Lung (tissue), 12 donors: ENCODE results near the gene ULK3. TPM values are rescaled to one million over a fixed set of nuclear protein-coding genes. Genes with fewer than 3 reads are reported as not detected.

ENCODE experiments used
- ATAC-seq: fragments of 200-7000 bp; cut with Tn5 transposase; one replicate; pipeline ENCODE4 v1.9.1; 2020; ENCODE audit warnings: moderate number of reproducible peaks; ENCODE audit not compliant: insufficient read depth, low FRiP score
- DNase-seq, 3 donors: peaks; one replicate each; pipeline ENCODE4 v3.0.0-alpha.2; 2013 to 2017
- H3K27ac ChIP-seq, 2 donors: one replicate each; pipeline ENCODE4 v1.5.1; 2013; ENCODE audit warnings: mild to moderate bottlenecking in 2 of 2, moderate library complexity in 2 of 2, control low read depth in 1 of 2, inconsistent platforms in 1 of 2, low read depth in 1 of 2, low read length in 1 of 2
- H3K27me3 ChIP-seq, 3 donors: one replicate each; pipeline ENCODE4 v1.5.1; 2013; ENCODE audit warnings: low read length in 2 of 3; ENCODE audit not compliant: control insufficient read depth in 3 of 3, insufficient read depth in 3 of 3
- H3K36me3 ChIP-seq, 4 donors: one replicate each; pipeline ENCODE4 v1.5.1; 2013; ENCODE audit warnings: low read length in 4 of 4, mild to moderate bottlenecking in 1 of 4, moderate library complexity in 1 of 4; ENCODE audit not compliant: control insufficient read depth in 4 of 4, insufficient read depth in 4 of 4
- H3K4me1 ChIP-seq, 5 donors: one replicate each; pipeline ENCODE4 v1.5.1; 2013; ENCODE audit warnings: low read length in 5 of 5, mild to moderate bottlenecking in 2 of 5, moderate library complexity in 1 of 5; ENCODE audit not compliant: control insufficient read depth in 5 of 5, insufficient read depth in 5 of 5
- H3K4me3 ChIP-seq: one replicate; pipeline ENCODE4 v1.5.1; 2013; ENCODE audit warnings: mild to moderate bottlenecking, control low read depth, moderate library complexity
- H3K9ac ChIP-seq, 2 donors: one replicate each; pipeline ENCODE4 v1.5.1; 2013; ENCODE audit warnings: low read length in 2 of 2, control low read depth in 1 of 2; ENCODE audit not compliant: insufficient read depth in 1 of 2
- H3K9me3 ChIP-seq, 4 donors: one replicate each; pipeline ENCODE4 v1.5.1; 2013; ENCODE audit warnings: low read length in 3 of 4, mild to moderate bottlenecking in 1 of 4, moderate library complexity in 1 of 4; ENCODE audit not compliant: control insufficient read depth in 4 of 4, insufficient read depth in 3 of 4
- WGBS, 2 donors: extraction: QIAGEN DNeasy Blood & Tissue Kit; methylation state at CpG; one replicate each; pipeline ENCODE4 v1.1.7; 2013; 5-methylcytosine and 5-hydroxymethylcytosine counted together
- polyA plus RNA-seq, 2 donors: library from polyadenylated mRNA; stranded (reverse); fragments of 200-250 nt; gene quantifications; one replicate each; pipeline ENCODE4 v1.2.1, GENCODE V29; 2013
- total RNA-seq, 2 donors: library from RNA; depleted of rRNA in 1 of 2; stranded (reverse); fragments of >200 nt in 1 of 2; gene quantifications; one replicate each; pipeline ENCODE4 v1.2.1, GENCODE V29; 2014 to 2021
- TF ChIP-seq, protein P1 (sequence below): IDR thresholded peaks from 2 replicates; pipeline ENCODE4 v1.5.1; 2012; ENCODE audit warnings: mild to moderate bottlenecking; ENCODE audit errors: control extremely low read depth, extremely low read depth
- donor health status: control.
- donor health status: control.
- donor health status: Bipolar disorder and iron deficiency.
- donor health status: healthy.
- donor health status: DM: yes; HTN: yes; CAD: no.

The ULK3 gene
- total and polyA plus RNA-seq, 4 donors, result 20.6 to 54.5 (median 38.7) TPM

DNA sequence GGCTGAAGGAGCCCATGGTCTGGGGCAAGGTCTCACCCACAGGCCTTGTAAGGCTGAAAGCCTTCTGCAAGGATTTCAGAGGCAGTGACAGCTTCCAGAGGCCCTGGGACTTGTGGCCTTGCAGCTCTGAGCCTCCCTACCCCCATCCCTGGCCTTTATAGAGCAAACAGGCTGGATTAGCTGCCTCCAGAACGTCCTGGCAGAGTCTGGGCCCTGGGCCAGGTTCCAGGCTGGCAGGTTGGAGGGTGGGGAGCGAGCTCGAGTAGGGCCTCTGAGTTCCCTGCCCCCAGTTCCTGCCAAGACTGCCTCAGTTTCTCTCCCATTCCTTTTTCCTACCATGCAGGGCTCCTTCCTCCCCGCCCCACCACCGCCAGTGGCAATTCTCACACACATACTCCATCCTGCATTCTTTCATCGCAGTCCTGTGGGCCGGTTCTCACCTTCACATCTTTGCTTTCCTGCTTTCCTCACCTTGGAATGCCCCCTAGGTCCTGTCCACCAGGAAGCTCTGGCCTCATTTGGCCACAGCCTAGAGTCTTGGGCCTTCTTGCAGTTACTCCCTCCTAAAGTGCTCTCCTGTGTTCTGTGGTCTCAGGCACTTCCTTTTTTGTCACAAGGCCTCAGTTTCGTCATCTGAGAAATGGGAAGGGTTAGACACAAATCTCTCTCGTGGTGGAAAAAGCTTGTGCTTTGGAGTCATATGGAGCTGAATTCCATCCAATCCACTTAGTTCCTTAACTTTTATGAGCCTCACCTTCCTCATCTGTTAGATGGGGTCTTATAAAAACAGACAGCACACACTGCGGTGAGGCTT is 27.6 kb downstream of the ULK3 start:
- H3K27me3 ChIP-seq, result no peaks in the 10 kb centered on the region
- peak in 1 of 3 donors; percentile 18 for DNase-seq
- 76 to 77% methylated on average over 10 of the region's 10 CpGs for WGBS, 2 donors
- no peaks in the 10 kb centered on the region for H3K9me3 ChIP-seq
- H3K9ac ChIP-seq, result no peak overlapping the region
- ATAC-seq, result no peak
- TF ChIP-seq, protein P1, sequence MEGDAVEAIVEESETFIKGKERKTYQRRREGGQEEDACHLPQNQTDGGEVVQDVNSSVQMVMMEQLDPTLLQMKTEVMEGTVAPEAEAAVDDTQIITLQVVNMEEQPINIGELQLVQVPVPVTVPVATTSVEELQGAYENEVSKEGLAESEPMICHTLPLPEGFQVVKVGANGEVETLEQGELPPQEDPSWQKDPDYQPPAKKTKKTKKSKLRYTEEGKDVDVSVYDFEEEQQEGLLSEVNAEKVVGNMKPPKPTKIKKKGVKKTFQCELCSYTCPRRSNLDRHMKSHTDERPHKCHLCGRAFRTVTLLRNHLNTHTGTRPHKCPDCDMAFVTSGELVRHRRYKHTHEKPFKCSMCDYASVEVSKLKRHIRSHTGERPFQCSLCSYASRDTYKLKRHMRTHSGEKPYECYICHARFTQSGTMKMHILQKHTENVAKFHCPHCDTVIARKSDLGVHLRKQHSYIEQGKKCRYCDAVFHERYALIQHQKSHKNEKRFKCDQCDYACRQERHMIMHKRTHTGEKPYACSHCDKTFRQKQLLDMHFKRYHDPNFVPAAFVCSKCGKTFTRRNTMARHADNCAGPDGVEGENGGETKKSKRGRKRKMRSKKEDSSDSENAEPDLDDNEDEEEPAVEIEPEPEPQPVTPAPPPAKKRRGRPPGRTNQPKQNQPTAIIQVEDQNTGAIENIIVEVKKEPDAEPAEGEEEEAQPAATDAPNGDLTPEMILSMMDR, result no peak
- no peak overlapping the region for H3K27ac ChIP-seq
- H3K4me3 ChIP-seq, result no peak overlapping the region
- H3K4me1 ChIP-seq, result peaks cover 0 to 14% (median 0%) of the 10 kb centered on the region in 5 donors
- H3K36me3 ChIP-seq, result no peaks in the 10 kb centered on the region

DNA sequence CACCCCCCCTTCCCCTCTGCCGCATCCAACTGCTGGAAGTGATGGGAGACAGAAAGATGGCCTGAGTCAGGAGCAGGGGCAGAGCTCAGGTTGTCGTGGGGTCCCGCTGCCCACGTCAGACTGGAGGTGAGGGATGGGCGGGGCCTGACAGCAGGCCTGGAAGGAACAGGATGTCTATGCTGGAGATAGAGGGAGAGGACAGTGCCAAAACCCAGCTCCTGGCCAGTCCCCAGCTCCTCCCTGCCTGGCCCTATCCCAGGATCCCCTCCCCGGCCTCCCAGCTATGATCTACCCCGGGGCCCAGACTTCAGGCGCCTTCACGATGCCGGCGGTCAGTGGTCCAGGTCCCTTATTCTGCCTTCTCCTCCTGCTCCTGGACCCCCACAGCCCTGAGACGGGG is 30.4 kb downstream of the ULK3 start, which contains the start of gene LMAN1L:
Gene LMAN1L (plus strand): TSS at position 303 of the 400 bp plus-strand sequence. CDS start 20 bp downstream, at position 323.
- ATAC-seq (no peak), DNase-seq (peak; percentile 38 to 65 (median 48))
- H3K27me3 ChIP-seq, result no peaks in the 10 kb centered on the region
- H3K9ac ChIP-seq, result no peak within 1 kb of the TSS
- peaks cover 0 to 14% (median 0%) of the 10 kb centered on the region in 5 donors for H3K4me1 ChIP-seq
- H3K4me3 ChIP-seq, result no peak within 1 kb of the TSS
- H3K36me3 ChIP-seq, result no peaks in the 10 kb centered on the region
- H3K27ac ChIP-seq, result no peak within 1 kb of the TSS
- 73 to 87% methylated on average over 12 of the region's 12 CpGs for WGBS, 2 donors
- no peaks in the 10 kb centered on the region for H3K9me3 ChIP-seq
- TF ChIP-seq, protein P1, result no peak

DNA sequence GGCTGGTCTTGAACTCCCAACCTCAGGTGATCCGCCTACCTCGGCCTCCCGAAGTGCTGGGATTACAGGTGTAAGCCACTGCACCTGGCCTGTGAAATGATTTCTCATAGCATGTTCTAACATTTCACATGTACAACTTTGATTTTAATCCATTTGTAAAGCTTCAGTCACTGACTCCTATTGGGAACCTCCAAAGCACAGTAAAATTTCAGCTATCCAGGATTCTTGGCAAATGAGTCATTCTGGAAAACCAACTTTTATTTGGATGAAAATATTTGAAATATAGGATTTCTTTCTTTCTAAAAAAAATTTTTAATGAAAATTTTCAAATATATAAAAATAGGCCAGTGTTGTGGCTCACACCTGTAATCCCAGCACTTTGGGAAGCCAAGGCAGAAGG is 33.0 kb downstream of the ULK3 start:
- Histone ChIP-seq H3K9ac (no peak overlapping the region), H3K4me3 (no peak overlapping the region), H3K27ac (no peak overlapping the region), H3K9me3 (no peaks in the 10 kb centered on the region), H3K36me3 (no peaks in the 10 kb centered on the region), H3K4me1 (peaks cover 0 to 10% (median 0%) of the 10 kb centered on the region in 5 donors), H3K27me3 (no peaks in the 10 kb centered on the region)
- 85 to 90% methylated on average over 3 of the region's 3 CpGs for WGBS, 2 donors
- TF ChIP-seq, protein P1, result no peak
- DNase-seq (no peak), ATAC-seq (no peak)
